BJ (cell line): Measurements from ENCODE around the gene DUSP12. TPM values are rescaled to one million over a fixed set of nuclear protein-coding genes. Genes with fewer than 3 reads are reported as not detected.

ENCODE experiments used
- CTCF ChIA-PET: fragments of 350-600 bp; formaldehyde crosslinking; extraction: SDS; loops from one replicate; lab custom pipeline; 2021; ENCODE audit warnings: antibody characterized with exemption, inconsistent platforms; lab: Yijun Ruan, JAX
- POLR2A ChIA-PET: fragments of 300-600 bp; sonication (Branson Sonifier 250); formaldehyde crosslinking; extraction: SDS; loops from one replicate; lab custom pipeline; 2021; ENCODE audit warnings: antibody characterized with exemption; lab: Charles Lee
- DNase-seq: peaks from one replicate; pipeline ENCODE4 v3.0.0-alpha.2; 2011; ENCODE audit warnings: low read depth
- H3K27me3 ChIP-seq: 2 replicates; pipeline ENCODE4 v1.6.0; 2011; ENCODE audit warnings: low read length; ENCODE audit not compliant: control insufficient read depth, insufficient read depth
- H3K36me3 ChIP-seq: 2 replicates; pipeline ENCODE4 v1.5.1; 2011; ENCODE audit warnings: low read length; ENCODE audit not compliant: control insufficient read depth, insufficient read depth
- H3K4me3 ChIP-seq: 2 replicates; pipeline ENCODE4 v1.5.1; 2011; ENCODE audit warnings: low read depth, mild to moderate bottlenecking, control low read depth, low read length
- CTCF ChIP-seq: IDR thresholded peaks from 2 replicates; pipeline ENCODE4 v1.5.1; 2011; ENCODE audit warnings: low read depth, mild to moderate bottlenecking, control low read depth, inconsistent platforms, low read length, moderate library complexity; ENCODE audit not compliant: insufficient read depth
- polyA plus RNA-seq: library from polyadenylated mRNA; depleted of rRNA; stranded (reverse); fragments of >200 nt; gene quantifications from 2 replicates; pipeline ENCODE4 v1.2.3, GENCODE V29; 2011; rRNA removed
- small RNA-seq: library from RNA; depleted of rRNA; stranded (forward); fragments of <200 nt; gene quantifications from one replicate; pipeline ENCODE3, GENCODE V24; 2012; ENCODE audit warnings: low replicate concordance, low read depth; ENCODE audit not compliant: insufficient read length

DUSP12 gene
- polyA plus RNA-seq, 1 experiment: 28.1 TPM

- Histone ChIP-seq H3K36me3 (no peaks in the 10 kb centered on the region), H3K4me3 (no peak overlapping the region), H3K27me3 (no peaks in the 10 kb centered on the region)
- POLR2A ChIA-PET: no interaction called here
- CTCF ChIA-PET: interaction anchor here (1.6 kb wide), 1 partner anchor 231 kb away, joined by 4 read pairs; no protein-coding TSS in a partner anchor
- TF ChIP-seq CTCF: no peak
- no peak for DNase-seq
These were observed 56.0 kb downstream of the DUSP12 start for GRCh38 chr1:161805399-161806197.

Small RNAs within 50 kb of the gene (small RNA-seq; reads per million reads assigned to genes)
- gene RN7SL466P: not detected

Other genes starting within 250 kb of the DUSP12 start
- 0.09 and 0.11 TPM in 2 replicates for gene FCGR2A, start 244.3 kb upstream of the DUSP12 start, polyA plus RNA-seq
- 0.04 and 0.05 TPM in 2 replicates for gene HSPA6, start 225.2 kb upstream of the DUSP12 start, polyA plus RNA-seq
- not detected in 2 replicates for gene FCGR3A, start 200.0 kb upstream of the DUSP12 start, polyA plus RNA-seq
- gene FCGR3B, start 118.6 kb upstream of the DUSP12 start, polyA plus RNA-seq: not detected in 2 replicates
- gene FCGR2B, start 86.6 kb upstream of the DUSP12 start, polyA plus RNA-seq: not detected in 2 replicates
- gene FCRLA, start 42.6 kb upstream of the DUSP12 start, polyA plus RNA-seq: 0.97 and 2.0 TPM in 2 replicates
- gene FCRLB, start 28.2 kb upstream of the DUSP12 start, polyA plus RNA-seq: 1.5 and 2.6 TPM in 2 replicates
- gene ATF6, start 16.5 kb downstream of the DUSP12 start, polyA plus RNA-seq: 22.2 and 34.0 TPM in 2 replicates